ENCODE measurements around the gene AUTS2.

DNA sequence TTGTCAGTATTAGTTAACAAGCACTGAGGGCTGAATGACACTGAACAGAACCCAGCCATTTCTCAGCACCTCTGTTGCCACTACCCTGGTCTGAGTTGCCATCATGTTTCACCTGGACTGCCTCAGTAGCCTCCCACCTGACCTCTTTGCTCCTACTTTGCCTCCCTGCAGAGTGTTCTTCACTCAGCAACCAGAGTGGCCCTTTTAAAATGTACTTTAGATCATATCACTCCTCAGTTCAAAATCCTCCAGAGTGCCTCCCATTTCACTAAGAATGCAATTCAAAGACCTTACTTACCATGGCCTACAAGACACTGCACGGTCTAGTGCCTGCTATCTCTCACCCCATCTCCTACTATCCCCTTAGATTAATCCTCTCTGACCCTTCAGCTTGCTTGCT, 214.5 kb downstream of the AUTS2 start:
- TF ChIP-seq YY1 (IDR thresholded peaks at IDR 0.05; ENCODE audit: insufficient read depth, insufficient read length): no peak
- no peak for TF ChIP-seq SUZ12 (IDR thresholded peaks at IDR 0.05; ENCODE audit: extremely low read depth, insufficient read depth, insufficient read length)
